Epithelial cell of esophagus (primary cell): Measurements from ENCODE around the gene CTRB2.

ENCODE experiments used
- DNase-seq: peaks from one replicate; pipeline ENCODE4 v3.0.0; 2010; ENCODE audit warnings: low read depth
- H3K4me3 ChIP-seq: 2 replicates; pipeline ENCODE4 v1.5.1; 2011; ENCODE audit warnings: mild to moderate bottlenecking, low read length, control low read depth
- TF ChIP-seq, protein P1 (sequence below): IDR thresholded peaks from 2 replicates; pipeline ENCODE4 v1.5.1; 2011; ENCODE audit warnings: low read depth, mild to moderate bottlenecking, low read length, control low read depth, inconsistent platforms; ENCODE audit not compliant: insufficient read depth; ENCODE audit errors: missing control alignments

Gene CTRB2

DNA sequence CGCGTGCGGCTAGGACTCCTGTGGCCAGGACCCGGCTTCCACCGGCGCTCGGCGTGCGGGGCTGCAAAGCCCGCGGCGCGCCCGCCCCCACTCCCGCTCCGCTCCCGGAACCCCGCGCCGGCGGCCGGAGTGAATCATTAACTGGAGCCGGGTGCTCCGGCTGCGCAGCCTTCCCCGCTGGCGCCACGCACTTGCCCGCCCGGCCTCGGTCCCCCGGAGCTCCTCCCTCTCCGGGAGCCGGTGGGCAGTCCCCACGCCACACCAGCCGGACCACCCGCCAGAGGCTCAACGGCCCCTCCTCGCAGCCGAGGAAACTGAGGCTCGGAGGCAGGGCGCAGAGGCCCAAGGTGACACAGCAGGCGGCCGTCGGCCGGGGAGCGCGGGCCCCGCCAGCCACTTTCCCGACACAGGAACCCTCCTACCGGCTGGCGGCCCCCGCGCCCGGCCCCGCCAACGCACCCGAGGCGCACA is 43.9 kb upstream of the CTRB2 start:
- peak overlapping the region; percentile 70 for H3K4me3 ChIP-seq
- TF ChIP-seq, protein P1, sequence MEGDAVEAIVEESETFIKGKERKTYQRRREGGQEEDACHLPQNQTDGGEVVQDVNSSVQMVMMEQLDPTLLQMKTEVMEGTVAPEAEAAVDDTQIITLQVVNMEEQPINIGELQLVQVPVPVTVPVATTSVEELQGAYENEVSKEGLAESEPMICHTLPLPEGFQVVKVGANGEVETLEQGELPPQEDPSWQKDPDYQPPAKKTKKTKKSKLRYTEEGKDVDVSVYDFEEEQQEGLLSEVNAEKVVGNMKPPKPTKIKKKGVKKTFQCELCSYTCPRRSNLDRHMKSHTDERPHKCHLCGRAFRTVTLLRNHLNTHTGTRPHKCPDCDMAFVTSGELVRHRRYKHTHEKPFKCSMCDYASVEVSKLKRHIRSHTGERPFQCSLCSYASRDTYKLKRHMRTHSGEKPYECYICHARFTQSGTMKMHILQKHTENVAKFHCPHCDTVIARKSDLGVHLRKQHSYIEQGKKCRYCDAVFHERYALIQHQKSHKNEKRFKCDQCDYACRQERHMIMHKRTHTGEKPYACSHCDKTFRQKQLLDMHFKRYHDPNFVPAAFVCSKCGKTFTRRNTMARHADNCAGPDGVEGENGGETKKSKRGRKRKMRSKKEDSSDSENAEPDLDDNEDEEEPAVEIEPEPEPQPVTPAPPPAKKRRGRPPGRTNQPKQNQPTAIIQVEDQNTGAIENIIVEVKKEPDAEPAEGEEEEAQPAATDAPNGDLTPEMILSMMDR, result no peak
- peak; percentile 56 for DNase-seq

DNA sequence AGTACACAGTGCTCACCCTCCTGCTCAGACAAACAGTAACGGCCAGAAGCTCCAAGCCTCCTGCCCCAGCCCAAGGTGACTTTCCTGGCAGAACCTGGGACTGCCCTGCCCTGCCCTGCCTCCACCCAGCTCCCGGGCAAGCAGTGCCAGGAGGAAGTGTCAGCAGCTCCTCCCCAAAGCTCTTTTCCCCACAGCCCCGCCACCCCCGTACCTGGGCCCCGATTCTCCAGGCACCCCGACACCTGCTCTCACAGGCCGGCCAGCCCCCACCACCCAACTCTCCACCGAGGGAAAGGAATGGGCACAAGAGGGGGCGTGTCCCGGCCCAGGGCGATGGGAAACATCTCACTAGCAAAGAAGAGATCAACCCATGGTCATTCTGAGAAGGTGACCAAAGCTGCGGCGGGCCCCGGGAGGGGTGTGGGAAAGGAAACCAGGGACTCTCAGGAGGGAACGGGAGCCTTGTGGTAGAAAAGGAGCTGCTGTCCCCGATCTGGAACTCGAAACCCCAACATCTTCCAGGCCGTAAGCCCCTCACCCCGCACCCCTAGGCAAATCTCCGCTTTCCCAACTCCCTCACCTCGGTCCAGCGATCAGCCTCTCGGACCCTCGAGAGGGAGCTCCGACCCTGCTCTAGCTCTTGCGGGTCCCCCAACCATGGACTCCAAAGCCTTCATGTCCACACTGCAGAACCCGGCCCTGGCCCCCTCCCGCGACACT is 43.3 kb upstream of the CTRB2 start:
- TF ChIP-seq, protein P1, result no peak
- peak overlapping the region; percentile 70 for H3K4me3 ChIP-seq
- DNase-seq, result no peak

DNA sequence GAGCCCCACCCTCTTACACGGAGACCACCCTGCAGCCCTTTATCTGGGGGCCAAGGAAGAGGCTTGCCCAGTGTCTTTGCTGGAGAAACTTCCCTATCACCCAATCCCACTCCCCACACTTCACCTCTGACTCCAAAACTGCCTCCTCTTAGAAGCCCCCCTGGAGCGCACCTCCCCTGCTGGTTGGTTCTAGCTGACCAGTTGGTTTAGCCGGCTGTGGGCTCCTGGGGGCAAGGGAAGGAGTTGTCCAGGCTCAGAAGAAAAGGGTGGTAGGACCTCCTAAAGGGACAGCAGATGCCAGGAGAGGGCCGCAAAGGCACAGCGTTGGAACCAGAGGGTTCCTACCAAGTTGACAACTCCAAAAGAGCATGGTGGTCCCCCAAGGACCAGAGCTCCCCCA is 42.5 kb upstream of the CTRB2 start:
- peak overlapping the region; percentile 2 for H3K4me3 ChIP-seq
- TF ChIP-seq, protein P1, result no peak
- DNase-seq, result no peak

DNA sequence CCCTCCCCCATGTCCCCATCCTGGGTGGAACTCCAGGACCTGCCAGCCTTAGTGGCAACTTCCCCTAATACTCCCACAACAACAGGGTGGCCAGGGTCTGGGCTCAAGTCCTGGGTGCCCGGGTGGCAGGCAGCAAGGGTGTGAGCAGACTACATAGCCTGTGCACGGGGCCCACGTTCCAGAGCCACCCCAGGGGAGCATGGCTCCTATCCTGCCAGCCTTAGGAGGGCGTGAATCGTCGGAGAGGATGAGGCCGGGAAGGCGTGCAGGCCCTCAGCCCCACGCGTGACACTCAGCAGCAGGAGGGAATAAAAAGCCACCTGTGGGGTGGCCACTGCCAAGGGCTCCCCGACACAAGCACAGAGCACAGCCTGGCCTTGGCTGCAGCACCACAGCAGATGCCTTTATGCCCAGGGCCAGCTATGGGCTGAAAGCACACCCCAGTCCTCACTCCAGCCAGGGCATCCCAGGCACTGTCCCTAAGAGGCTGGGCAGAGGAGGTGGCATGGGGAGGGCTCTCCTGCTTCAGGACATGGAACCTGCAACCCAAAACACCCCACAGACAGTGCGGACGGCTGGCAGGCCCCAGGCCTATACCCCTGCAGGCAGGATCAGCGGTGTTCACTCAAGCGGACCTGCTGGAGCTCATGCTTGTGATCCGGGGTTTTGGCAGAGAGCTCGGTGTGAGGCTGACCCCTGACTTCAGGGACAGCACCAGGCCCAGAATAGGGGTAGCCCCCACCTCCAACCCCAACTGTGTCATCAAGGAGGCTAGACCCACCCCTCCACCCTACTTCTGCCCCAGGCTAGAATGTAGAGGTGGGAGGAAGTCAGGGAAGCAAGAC is 41.8 kb upstream of the CTRB2 start:
- no peak for DNase-seq
- H3K4me3 ChIP-seq, result no peak overlapping the region
- TF ChIP-seq, protein P1, result no peak

DNA sequence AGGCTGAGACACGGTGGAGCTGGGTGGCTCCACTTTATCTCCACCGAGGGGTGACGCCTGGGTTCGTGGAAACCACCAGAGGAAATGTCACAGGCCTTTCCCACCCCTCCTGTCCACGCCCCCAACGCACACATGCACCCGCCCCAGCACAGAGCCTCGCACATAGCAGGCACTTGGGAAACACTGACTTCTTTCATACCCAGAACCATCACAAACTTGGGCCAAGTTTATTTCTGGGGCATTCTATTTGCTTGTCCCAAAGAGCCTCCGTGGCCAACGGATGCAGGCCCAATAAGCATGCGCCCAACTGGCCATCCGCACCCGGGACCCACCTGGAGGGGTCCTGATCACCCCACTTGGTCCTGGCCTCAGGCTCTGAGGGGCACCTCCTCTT is 41.2 kb upstream of the CTRB2 start:
- no peak overlapping the region for H3K4me3 ChIP-seq
- DNase-seq, result no peak

DNA sequence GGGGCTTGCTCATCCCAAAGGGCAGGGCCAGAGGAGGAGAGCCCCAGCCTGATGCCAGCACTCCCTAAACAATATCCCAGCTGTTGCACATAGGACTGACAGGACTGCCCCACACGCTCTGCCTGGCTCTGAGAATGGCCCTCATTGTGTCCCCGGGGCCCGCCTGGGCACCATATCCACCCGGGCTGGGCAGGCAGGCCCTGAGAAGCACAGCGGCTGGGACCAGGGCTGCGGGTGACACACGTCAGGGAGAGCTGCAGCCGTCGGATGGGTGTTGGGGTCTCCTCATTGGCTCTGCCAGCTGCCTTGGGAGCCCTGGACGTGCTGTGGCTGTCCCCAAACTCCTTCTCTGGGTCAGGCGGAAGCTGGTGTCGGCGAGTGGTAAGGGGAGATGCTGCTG is 40.3 kb upstream of the CTRB2 start:
- no peak for DNase-seq
- no peak overlapping the region for H3K4me3 ChIP-seq
- TF ChIP-seq, protein P1, result no peak

More for the DNA sequence above, 41.2 kb upstream of the CTRB2 start:
- TF ChIP-seq, protein P1, result no peak
